HFF-Myc (cell line): Measurements from ENCODE around the gene GAL.
"Not testable (repeated sequence)": the region's sequence is repeated elsewhere in the genome, so short reads cannot be mapped to it uniquely, and the experiment has no call there.

ENCODE experiments used
- DNase-seq: peaks from one replicate; pipeline ENCODE4 v3.0.0-alpha.2; 2011; ENCODE audit warnings: low read depth; ENCODE audit errors: extremely low read depth
- H3K4me3 ChIP-seq: replicated peaks from 2 replicates; pipeline ENCODE4 v1.5.1; 2011; ENCODE audit warnings: low read depth, mild to moderate bottlenecking, control low read depth, low read length
- TF ChIP-seq, protein P1 (sequence below): IDR thresholded peaks from 2 replicates; pipeline ENCODE4 v1.5.1; 2012; ENCODE audit warnings: mild to moderate bottlenecking, low read depth, low read length, control low read depth; ENCODE audit errors: missing control alignments

The GAL gene, protein sequence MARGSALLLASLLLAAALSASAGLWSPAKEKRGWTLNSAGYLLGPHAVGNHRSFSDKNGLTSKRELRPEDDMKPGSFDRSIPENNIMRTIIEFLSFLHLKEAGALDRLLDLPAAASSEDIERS

DNA sequence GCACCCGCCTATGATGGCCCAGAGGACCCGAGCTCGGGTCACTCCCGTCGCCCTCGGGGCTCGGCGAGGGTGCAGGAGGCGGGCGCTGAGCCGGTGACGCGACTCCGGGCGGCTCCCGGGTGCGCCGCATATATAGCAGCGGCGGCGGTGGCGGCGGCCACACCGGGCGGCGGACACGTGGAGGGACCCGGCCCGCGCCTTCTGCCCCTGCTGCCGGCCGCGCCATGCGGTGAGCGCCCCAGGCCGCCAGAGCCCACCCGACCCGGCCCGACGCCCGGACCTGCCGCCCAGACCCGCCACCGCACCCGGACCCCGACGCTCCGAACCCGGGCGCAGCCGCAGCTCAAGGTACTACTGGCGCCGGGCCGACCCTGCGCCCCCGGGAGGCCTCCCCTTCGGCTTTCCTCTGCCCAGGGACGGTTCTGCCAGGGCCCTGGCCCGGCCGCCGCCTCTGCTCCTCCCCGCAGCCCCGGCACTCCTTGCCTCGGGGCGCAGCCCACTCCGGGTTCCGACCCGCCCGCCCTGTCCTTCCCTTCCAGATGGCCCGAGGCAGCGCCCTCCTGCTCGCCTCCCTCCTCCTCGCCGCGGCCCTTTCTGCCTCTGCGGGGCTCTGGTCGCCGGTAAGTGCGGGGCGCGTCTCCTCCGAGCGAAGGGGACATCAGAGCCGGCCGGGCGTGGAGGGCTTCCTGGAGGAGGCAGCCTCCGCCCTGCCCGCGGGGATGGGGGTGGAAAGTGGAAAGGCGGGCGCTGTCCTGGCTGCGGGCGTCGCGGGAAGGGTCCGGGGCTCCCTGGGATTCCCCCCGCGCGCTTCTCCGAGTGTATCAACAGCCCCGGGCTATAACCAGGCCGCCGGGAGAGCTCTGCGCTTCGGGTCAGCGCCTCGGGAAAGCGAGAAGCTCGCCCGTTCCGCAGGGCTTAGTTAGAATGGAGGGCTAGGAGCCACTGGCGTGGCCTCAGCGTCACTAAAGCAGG, at the start of gene GAL:
GAL (plus strand) TSS at position 160 of the 972 bp plus-strand sequence; CDS start at position 540, 380 bp downstream.
- peak within 1 kb of the TSS; percentile 76 for H3K4me3 ChIP-seq
- TF ChIP-seq, protein P1, sequence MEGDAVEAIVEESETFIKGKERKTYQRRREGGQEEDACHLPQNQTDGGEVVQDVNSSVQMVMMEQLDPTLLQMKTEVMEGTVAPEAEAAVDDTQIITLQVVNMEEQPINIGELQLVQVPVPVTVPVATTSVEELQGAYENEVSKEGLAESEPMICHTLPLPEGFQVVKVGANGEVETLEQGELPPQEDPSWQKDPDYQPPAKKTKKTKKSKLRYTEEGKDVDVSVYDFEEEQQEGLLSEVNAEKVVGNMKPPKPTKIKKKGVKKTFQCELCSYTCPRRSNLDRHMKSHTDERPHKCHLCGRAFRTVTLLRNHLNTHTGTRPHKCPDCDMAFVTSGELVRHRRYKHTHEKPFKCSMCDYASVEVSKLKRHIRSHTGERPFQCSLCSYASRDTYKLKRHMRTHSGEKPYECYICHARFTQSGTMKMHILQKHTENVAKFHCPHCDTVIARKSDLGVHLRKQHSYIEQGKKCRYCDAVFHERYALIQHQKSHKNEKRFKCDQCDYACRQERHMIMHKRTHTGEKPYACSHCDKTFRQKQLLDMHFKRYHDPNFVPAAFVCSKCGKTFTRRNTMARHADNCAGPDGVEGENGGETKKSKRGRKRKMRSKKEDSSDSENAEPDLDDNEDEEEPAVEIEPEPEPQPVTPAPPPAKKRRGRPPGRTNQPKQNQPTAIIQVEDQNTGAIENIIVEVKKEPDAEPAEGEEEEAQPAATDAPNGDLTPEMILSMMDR: no peak
- DNase-seq: no peak

DNA sequence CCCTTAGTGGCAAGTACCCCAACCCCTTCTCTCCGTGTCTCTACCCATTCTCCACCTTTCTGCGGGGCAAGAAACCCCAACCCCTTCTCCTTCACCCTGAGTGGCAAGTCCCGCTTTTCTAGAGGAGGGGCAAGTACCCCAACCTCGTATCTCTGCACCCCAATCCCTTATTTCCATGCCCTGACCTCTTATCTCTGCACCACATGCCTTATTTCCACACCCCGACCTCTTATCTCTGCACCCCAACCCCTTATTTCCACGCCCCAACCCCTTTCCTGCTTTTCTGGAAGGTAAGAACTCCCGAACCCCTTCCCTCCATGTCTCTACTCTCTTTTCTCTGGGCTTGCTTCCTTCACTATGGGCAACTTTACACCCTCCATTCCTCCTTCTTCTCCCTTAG, 49.7 kb upstream of the GAL start:
- DNase-seq, H3K4me3 ChIP-seq: not testable (repeated sequence)

DNA sequence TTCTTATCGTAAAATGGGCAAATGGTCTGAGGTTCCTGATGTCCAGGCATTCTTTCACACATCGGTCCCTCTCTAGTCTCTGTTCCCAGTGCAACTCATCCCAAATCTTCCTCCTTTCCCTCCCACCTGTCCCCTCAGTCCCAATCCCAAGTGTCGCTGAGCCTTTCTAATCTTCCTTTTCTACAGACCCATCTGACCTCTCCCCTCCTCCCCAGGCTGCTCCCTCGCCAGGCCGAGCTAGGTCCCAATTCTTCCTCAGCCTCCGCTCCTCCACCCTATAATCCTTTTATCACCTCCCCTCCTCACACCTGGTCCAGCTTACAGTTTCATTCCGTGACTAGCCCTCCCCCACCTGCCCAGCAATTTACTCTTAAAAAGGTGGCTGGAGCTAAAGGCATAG, 49.2 kb upstream of the GAL start:
- H3K4me3 ChIP-seq, DNase-seq: not testable (repeated sequence)

DNA sequence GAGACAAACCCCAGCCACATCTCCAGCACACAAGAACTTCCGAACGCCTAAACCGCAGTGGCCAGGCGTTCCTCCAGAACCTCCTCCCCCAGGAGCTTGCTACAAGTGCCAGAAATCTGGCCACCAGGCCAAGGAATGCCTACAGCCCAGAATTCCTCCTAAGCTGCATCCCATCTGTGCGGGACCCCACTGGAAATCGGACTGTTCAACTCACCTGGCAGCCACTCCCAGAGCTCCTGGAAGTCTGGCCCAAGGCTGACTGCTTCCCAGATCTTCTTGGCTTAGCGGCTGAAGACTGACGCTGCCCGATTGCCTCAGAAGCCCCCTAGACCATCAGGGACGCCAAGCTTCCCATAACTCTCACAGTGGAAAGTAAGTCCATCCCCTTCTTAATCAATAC, 48.5 kb upstream of the GAL start:
- H3K4me3 ChIP-seq: not testable (repeated sequence)

DNA sequence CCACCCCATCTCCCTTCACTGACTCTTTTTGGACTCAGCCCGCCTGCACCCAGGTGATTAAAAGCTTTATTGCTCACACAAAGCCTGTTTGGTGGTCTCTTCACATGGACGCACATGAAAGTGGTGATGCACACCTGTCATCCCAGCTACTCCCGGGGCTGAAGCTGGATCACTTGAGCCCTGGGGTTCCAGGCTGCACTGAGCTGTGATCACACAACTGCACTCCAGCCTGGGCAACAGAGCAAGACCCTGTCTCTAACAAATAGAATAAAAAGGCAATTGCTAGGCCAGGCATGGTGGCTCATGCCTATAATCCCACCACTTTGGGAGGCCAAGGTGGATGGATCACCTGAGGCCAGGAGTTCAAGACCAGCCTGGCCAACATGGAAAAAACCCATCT, 45.0 kb upstream of the GAL start:
- H3K4me3 ChIP-seq, DNase-seq: not testable (repeated sequence)

More for the DNA sequence above, 48.5 kb upstream of the GAL start:
- DNase-seq: peak; percentile 6

DNA sequence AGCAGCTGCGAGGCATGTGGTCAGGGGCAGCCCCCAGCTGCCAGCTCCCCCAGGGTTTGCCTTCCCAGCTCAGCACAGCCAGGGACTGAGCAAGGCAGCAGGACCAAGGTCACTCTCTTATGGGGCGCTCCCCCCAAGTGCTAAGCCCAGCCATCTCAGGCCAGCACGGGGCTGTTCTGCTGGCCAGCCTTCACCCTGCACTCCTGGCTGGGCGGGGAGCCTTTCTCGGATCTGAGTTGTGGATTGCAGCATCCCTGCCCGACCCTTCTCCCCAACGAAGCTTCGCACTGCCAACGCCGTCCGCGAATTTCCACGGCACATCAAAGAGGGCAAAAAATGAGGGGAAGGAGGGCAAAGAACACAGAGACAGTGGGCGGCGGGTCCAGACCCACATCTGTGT, 42.5 kb upstream of the GAL start:
- TF ChIP-seq, protein P1: no peak
- H3K4me3 ChIP-seq: no peak overlapping the region
- DNase-seq: no peak

DNA sequence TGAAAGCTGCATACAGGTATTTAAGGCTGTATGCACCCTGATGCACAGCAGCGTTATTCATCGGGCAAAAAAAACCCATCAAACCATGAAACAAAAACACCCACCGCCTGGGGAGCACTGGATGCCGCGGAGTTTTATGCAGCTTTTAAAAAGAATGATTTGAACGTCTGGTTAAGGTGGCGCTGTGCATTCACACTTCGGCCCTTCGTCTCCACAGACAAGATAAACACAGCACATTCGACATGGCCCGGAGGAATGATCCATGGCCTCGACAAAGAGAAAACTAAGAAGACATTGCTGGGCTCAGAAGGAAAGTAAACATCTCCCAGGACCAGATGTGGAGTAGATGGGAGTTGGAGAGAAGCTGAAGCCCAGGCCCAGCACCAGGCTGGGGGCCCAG, 40.8 kb upstream of the GAL start:
- H3K4me3 ChIP-seq: no peak overlapping the region
- DNase-seq: no peak
- TF ChIP-seq, protein P1: peak; percentile 10

DNA sequence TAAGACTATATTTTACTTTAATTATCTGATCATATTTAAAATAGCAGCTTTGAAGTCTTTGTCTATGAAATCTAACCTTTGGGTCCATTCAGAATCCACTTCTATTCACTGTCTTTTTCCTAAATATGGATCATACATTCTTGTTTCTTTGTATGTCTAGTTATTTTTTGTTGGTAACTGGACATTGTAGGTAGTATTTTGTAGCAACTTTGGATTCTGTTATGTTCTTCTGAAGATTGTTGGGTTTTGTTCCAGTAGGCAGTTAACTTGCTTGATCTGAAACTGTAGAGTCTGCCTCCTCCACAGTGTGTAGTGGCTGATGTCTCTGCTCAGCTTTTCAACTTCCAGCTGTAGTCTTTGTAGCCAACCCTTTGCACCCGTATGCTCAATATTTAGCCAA, 37.5 kb upstream of the GAL start:
- no peak overlapping the region for H3K4me3 ChIP-seq
- TF ChIP-seq, protein P1: no peak
- DNase-seq: no peak

DNA sequence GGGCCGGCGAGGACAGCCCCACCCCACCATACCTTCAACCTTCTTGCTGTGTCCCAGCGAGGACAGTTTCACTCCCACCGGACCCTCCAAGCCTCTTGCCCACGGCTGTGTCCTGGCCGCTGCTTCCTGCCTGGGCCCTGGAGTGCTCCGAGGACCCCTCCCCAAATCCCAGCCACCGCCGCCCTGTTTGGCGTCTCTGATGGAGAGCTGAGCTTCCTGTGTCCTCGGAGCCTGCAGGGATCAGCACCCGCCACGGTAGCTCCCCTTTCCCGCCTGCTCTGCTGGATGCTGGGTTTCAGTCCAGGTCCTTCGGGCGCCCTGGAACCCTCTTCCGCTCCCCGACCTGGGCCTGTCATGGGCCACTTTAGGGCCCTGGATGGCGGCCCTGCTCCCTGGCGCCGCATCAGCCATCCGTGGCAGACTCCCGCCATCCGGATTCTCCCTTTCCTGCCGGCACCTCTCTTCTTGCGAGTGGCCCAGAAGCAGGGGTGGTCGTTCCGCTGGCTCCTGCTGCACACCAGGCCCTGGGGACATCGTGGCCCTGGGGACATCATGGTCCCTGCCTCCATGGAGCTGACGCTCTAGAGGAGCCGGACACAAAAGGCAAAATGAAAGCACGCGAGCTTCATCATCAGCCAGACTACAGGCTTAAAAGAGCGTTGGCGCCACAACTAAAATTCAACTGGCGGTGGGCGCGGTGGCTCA, 34.3 kb upstream of the GAL start:
- TF ChIP-seq, protein P1: no peak
- H3K4me3 ChIP-seq: no peak overlapping the region
- no peak for DNase-seq
